Measurements from ENCODE around the gene LYRM4.

GRCh38 chr6:5111626-5112025, 149.1 kb downstream of the LYRM4 start:
- TF ChIP-seq CTCF (IDR thresholded peaks at IDR 0.05; ENCODE audit: insufficient read depth, low read length, poor library complexity, severe bottlenecking): no peak
- TF ChIP-seq EZH2phosphoT487 (conservative IDR thresholded peaks at IDR 0.05; ENCODE audit: low read length): no peak

Data from SU-DHL-6 (cell line).